ENCODE results near the gene MELTF.

- TF ChIP-seq POLR2AphosphoS5 (IDR thresholded peaks at IDR 0.05; ENCODE audit: borderline replicate concordance, low read depth, low read length): no peak
- TF ChIP-seq EZH2 (IDR thresholded peaks at IDR 0.05): no peak
- TF ChIP-seq FOXP2 (optimal IDR thresholded peaks at IDR 0.05; ENCODE audit: control extremely low read depth, extremely low read length, insufficient read depth): no peak
These were observed 44.3 kb downstream of the MELTF start for GRCh38 chr3:196985298-196985697.
